ENCODE measurements around the gene SYTL3.
A peak's percentile ranks its signal among the peaks of the same experiment; 100 is the strongest.

Gene SYTL3

DNA sequence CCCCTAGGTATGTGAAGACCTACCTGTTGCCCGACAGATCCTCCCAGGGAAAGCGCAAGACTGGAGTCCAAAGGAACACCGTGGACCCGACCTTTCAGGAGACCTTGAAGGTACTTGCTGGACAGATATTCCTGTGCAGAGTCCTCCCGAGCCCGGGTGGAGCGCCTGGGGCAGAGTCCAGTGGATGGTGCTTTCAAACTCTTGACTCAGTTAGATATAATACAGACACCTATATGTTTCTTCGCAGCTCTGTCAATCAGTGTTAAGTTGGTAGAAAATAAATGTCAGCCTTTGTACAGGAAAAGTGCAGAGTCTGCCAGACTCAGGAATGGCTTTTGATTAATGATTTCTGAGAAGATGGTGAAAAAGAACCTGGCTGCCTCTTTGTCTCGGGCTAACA, 102.1 kb downstream of the SYTL3 start:
- TF ChIP-seq, protein P1, sequence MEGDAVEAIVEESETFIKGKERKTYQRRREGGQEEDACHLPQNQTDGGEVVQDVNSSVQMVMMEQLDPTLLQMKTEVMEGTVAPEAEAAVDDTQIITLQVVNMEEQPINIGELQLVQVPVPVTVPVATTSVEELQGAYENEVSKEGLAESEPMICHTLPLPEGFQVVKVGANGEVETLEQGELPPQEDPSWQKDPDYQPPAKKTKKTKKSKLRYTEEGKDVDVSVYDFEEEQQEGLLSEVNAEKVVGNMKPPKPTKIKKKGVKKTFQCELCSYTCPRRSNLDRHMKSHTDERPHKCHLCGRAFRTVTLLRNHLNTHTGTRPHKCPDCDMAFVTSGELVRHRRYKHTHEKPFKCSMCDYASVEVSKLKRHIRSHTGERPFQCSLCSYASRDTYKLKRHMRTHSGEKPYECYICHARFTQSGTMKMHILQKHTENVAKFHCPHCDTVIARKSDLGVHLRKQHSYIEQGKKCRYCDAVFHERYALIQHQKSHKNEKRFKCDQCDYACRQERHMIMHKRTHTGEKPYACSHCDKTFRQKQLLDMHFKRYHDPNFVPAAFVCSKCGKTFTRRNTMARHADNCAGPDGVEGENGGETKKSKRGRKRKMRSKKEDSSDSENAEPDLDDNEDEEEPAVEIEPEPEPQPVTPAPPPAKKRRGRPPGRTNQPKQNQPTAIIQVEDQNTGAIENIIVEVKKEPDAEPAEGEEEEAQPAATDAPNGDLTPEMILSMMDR (IDR thresholded peaks at IDR 0.05; ENCODE audit: low read length): no peak
- TF ChIP-seq EZH2 (IDR thresholded peaks at IDR 0.05; ENCODE audit: borderline replicate concordance, low read length): no peak
- peaks cover 7% of the 10 kb centered on the region for H3K4me1 ChIP-seq (ENCODE audit: insufficient read depth, low read length, severe bottlenecking)
- H3K9ac ChIP-seq (ENCODE audit: low read length): no peak overlapping the region
- no peak overlapping the region for H3K4me3 ChIP-seq (ENCODE audit: low read depth, low read length, poor library complexity, severe bottlenecking)
- no peak overlapping the region for H3K4me2 ChIP-seq (ENCODE audit: low read length)
- H3K9me2 ChIP-seq (ENCODE audit: low read depth, low read length): no peaks in the 10 kb centered on the region
- H3K27ac ChIP-seq (ENCODE audit: low read depth, low read length, poor library complexity, severe bottlenecking): no peak overlapping the region
- H2AFZ ChIP-seq (ENCODE audit: low read length): no peak overlapping the region
- H3K9me3 ChIP-seq (ENCODE audit: low read length): no peaks in the 10 kb centered on the region
- no peaks in the 10 kb centered on the region for H3K36me3 ChIP-seq (ENCODE audit: insufficient read depth, low read length)
- no peaks in the 10 kb centered on the region for H3K79me2 ChIP-seq (ENCODE audit: insufficient read depth, low read length)
- no peaks in the 10 kb centered on the region for H3K27me3 ChIP-seq (ENCODE audit: insufficient read depth, low read length)
- H3F3A ChIP-seq (ENCODE audit: insufficient read depth, low read length): no peaks in the 10 kb centered on the region
- no peaks in the 10 kb centered on the region for H4K20me1 ChIP-seq (ENCODE audit: insufficient read depth, low read length)

DNA sequence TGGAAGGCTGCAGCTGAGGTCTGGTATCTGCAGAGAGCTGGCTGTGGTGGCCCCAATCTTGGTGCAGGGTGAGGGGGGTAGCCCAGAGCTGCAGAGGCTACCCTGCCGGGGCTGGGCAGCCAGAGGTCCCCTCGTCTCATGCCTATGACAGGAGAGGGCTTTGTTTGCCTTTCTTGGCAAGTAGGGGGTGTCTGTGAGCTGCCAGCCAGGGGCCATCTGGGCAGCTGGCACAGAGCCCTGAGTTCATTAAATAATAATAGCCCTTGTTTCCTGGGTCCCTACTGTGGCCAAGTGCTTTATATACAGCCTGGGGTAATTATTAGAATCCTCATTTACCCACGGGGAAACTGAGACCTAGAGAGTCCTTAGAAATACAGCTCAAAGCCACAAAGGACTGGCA, 102.8 kb downstream of the SYTL3 start:
- no peak overlapping the region for H3K4me3 ChIP-seq (ENCODE audit: low read depth, low read length, poor library complexity, severe bottlenecking)
- H4K20me1 ChIP-seq (ENCODE audit: insufficient read depth, low read length): no peaks in the 10 kb centered on the region
- H3F3A ChIP-seq (ENCODE audit: insufficient read depth, low read length): no peaks in the 10 kb centered on the region
- H3K4me1 ChIP-seq (ENCODE audit: insufficient read depth, low read length, severe bottlenecking): peaks cover 7% of the 10 kb centered on the region
- H3K9me2 ChIP-seq (ENCODE audit: low read depth, low read length): no peaks in the 10 kb centered on the region
- H3K27me3 ChIP-seq (ENCODE audit: insufficient read depth, low read length): no peaks in the 10 kb centered on the region
- H3K27ac ChIP-seq (ENCODE audit: low read depth, low read length, poor library complexity, severe bottlenecking): no peak overlapping the region
- TF ChIP-seq EZH2 (IDR thresholded peaks at IDR 0.05; ENCODE audit: borderline replicate concordance, low read length): no peak
- TF ChIP-seq, protein P1 (IDR thresholded peaks at IDR 0.05; ENCODE audit: low read length): peak; percentile 31; the same call in 1 of the 2 replicates
- no peak overlapping the region for H3K9ac ChIP-seq (ENCODE audit: low read length)
- H3K36me3 ChIP-seq (ENCODE audit: insufficient read depth, low read length): no peaks in the 10 kb centered on the region
- no peaks in the 10 kb centered on the region for H3K79me2 ChIP-seq (ENCODE audit: insufficient read depth, low read length)
- H3K9me3 ChIP-seq (ENCODE audit: low read length): no peaks in the 10 kb centered on the region
- H3K4me2 ChIP-seq (ENCODE audit: low read length): no peak overlapping the region
- no peak overlapping the region for H2AFZ ChIP-seq (ENCODE audit: low read length)

DNA sequence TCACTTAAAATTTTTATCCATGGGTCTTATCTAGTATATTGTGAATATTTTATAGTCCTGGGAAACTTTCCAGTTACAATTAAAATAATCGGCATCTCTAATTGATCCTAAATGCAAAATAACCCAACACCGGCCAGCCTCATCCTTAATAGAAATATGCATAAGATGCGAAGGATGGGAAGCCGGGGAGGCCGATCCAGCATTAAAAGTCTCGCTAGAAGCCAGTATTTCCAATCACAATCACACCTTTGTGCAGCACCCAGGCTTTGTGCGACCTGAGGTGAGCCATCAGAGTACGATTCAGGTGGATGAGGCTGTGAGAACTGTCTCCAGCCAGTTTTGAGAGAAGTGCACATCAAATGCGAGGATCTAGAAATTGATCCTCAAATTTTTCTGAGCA, 104.0 kb downstream of the SYTL3 start:
- Histone ChIP-seq H3K4me1 (ENCODE audit: insufficient read depth, low read length, severe bottlenecking) (peaks cover 9% of the 10 kb centered on the region), H3K79me2 (ENCODE audit: insufficient read depth, low read length) (no peaks in the 10 kb centered on the region), H4K20me1 (ENCODE audit: insufficient read depth, low read length) (no peaks in the 10 kb centered on the region), H3K9me3 (ENCODE audit: low read length) (no peaks in the 10 kb centered on the region), H3K9me2 (ENCODE audit: low read depth, low read length) (no peaks in the 10 kb centered on the region), H3K4me2 (ENCODE audit: low read length) (no peak overlapping the region), H3K36me3 (ENCODE audit: insufficient read depth, low read length) (no peaks in the 10 kb centered on the region), H3K4me3 (ENCODE audit: low read depth, low read length, poor library complexity, severe bottlenecking) (no peak overlapping the region), H3K27me3 (ENCODE audit: insufficient read depth, low read length) (no peaks in the 10 kb centered on the region), H3F3A (ENCODE audit: insufficient read depth, low read length) (no peaks in the 10 kb centered on the region), H3K27ac (ENCODE audit: low read depth, low read length, poor library complexity, severe bottlenecking) (no peak overlapping the region), H2AFZ (ENCODE audit: low read length) (no peak overlapping the region), H3K9ac (ENCODE audit: low read length) (no peak overlapping the region)
- TF ChIP-seq, protein P1 (IDR thresholded peaks at IDR 0.05; ENCODE audit: low read length): no peak
- TF ChIP-seq EZH2 (IDR thresholded peaks at IDR 0.05; ENCODE audit: borderline replicate concordance, low read length): no peak
